ENCODE data around the gene LIMD2.
"Not testable (repeated sequence)": the region's sequence is repeated elsewhere in the genome, so short reads cannot be mapped to it uniquely, and the experiment has no call there.

Gene LIMD2

DNA sequence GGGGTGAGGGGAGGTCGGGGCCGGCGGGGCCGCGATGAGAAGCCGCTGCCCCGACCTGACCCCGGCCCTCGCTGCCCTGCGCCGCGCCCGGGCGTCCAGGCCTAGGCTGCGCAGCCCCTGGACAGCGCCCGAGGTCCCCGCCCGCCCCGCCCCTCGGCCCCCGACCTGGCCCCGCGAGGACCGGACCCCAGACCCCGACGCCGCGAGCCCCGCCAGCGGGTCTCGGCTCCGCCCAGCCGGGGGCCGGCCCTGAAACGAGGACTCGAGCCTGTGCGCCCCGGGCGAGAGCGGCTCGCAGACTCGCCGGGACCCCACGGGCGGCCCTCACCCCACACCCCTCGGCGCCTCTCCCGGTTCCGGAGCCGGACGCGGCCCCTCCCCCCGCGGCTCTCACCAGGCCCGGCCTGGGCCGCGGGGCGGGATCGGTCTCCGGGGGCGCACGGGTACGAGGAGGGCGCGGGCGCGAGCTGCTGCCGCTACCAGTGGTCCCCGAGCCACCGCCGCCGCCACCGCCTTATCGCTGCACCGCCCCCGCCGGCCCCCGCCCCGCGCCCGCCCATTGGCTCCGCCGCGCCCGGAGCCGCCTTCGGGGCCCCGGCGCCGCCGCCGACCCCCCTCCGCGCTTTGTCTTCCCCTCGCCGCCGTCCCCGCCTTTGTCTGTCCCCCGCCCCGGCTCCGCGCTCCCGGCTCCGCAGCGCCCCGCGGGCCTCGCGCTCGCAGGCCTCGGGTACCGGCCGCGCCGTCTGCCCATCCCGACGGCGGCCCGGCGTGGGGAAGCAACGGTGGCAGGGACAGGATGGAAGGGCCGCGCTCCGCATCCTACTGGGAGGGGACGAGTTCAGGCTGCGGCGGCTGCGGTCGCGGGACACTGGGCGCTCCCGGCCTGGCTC, at the start of gene LIMD2:
TSS of gene LIMD2 (minus strand) at position 488 of the 890 bp plus-strand sequence. CDS start 827 bp downstream, outside the sequence.
- no peak for DNase-seq (ENCODE audit: low read depth)
- TF ChIP-seq, protein P1, sequence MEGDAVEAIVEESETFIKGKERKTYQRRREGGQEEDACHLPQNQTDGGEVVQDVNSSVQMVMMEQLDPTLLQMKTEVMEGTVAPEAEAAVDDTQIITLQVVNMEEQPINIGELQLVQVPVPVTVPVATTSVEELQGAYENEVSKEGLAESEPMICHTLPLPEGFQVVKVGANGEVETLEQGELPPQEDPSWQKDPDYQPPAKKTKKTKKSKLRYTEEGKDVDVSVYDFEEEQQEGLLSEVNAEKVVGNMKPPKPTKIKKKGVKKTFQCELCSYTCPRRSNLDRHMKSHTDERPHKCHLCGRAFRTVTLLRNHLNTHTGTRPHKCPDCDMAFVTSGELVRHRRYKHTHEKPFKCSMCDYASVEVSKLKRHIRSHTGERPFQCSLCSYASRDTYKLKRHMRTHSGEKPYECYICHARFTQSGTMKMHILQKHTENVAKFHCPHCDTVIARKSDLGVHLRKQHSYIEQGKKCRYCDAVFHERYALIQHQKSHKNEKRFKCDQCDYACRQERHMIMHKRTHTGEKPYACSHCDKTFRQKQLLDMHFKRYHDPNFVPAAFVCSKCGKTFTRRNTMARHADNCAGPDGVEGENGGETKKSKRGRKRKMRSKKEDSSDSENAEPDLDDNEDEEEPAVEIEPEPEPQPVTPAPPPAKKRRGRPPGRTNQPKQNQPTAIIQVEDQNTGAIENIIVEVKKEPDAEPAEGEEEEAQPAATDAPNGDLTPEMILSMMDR (conservative IDR thresholded peaks at IDR 0.05; ENCODE audit: control insufficient read depth, insufficient read depth, low read depth, low read length) = no peak
- peak within 1 kb of the TSS; percentile 27 for H3K4me3 ChIP-seq (ENCODE audit: control insufficient read depth, low read depth, low read length)

DNA sequence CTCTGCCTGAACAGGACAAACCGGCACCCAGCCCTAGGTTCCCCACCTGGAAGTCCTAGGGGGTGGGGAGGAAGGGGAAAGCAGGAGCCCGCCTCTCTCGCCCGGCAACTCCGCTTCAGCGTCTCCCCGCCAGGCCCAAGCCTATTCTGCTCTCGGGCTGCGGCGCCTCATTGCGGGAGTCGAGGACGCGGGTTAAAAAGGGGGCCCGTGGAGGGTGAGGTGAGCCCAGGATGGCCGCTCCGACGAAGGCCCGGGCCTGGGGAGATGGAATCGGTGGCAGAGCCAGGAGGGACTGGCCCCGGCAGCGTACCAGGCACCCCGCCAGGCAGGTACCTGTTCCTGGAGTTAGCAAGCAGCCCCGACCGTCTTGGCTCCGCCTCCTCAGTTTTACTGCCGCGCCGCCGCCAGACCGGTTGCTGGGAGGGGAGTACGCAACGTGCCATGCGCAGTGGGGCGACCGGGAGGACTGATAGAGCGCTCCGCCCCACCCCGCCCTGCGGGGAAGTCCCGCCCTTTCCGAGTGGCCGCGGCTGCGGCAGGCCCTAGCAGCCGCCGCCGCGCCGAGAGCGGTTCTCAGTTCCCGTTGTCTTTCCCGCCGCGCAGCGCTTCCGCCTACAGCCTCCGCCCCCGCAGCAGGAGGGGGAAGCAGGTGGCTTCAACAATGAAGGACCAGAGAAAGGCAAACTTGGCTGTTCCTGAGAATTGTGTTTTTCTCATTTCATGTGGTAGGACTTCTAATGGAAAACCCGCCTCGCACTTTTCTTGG, 41.7 kb upstream of the LIMD2 start, which contains the start of gene STRADA:
TSS of gene STRADA (minus strand) at position 392 of the 766 bp plus-strand sequence. CDS start 13,430 bp downstream, outside the sequence.
- H3K4me3 ChIP-seq (ENCODE audit: control insufficient read depth, low read depth, low read length) = peak within 1 kb of the TSS; percentile 87
- peak; percentile 92 for DNase-seq (ENCODE audit: low read depth)
- TF ChIP-seq, protein P1 (conservative IDR thresholded peaks at IDR 0.05; ENCODE audit: control insufficient read depth, insufficient read depth, low read depth, low read length) = no peak

DNA sequence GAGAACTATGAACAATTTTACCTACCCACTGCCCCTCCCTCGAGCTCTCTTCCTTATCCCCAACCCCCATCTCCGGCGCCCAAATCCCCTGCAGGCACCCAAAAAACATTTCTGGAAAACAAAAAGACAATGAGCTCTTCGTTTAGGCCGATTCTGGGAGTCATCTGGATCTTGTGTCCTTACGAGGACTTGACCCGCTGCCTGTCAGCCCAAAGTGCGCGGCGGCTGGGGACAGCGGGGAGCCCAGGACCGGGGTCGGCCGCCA, 41.1 kb upstream of the LIMD2 start:
- DNase-seq (ENCODE audit: low read depth) = no peak
- H3K4me3 ChIP-seq (ENCODE audit: control insufficient read depth, low read depth, low read length) = peak overlapping the region; percentile 87
- TF ChIP-seq, protein P1 (conservative IDR thresholded peaks at IDR 0.05; ENCODE audit: control insufficient read depth, insufficient read depth, low read depth, low read length) = no peak

DNA sequence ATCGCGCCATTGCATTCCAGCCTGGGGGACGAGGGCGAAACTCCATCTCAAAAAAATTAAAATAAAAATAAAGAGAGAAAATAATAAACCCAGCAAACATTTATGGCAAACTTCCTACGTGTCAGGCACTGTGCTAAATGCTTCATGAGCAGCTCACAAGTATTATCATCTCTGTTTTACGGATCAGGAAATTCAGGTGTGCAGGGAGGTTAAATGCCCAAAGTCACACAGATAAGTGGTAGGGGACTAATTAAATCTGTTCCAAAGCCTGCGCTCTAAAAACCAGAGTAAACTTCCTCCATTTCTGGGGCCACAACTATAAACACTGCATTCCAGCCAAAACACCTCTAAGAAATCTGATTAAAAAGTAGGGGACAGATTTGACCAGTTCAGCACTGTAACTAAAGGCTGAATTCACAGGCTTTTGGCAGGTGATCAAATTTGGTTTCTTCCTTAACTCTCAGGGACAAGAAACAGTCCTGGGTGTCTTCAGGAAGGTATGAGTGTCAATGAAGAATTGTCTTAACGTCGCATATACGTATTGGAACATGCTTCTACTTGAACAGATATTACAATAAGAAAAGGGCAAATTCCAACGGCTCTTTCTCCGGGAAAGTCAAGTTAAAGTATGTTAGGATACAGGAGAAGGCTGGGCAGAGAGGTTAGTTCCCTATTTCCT, 40.7 kb upstream of the LIMD2 start:
- DNase-seq (ENCODE audit: low read depth) = peak; percentile 14

DNA sequence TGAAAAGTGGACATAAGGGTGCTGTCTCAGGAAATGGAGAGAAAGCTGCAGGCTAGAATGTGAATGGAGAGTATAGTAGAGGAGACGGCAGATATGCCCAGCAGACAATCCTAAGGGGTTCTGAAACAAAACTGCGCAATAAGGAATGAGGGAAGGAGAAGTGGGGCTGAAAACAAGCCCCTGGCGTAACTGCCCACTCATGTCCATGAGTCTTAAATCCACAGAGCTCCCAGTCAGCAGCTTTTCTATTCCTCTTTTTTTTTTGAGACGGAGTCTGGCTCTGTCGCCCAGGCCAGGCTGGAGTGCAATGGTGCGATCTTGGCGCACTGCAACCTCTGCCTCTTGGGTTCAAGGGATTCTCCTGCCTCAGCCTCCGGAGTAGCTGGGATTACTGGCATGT, 35.8 kb upstream of the LIMD2 start:
- TF ChIP-seq, protein P1 (conservative IDR thresholded peaks at IDR 0.05; ENCODE audit: control insufficient read depth, insufficient read depth, low read depth, low read length) = no peak
- no peak for DNase-seq (ENCODE audit: low read depth)
- H3K4me3 ChIP-seq (ENCODE audit: control insufficient read depth, low read depth, low read length) = no peak overlapping the region

More for the DNA sequence above, 40.7 kb upstream of the LIMD2 start:
- TF ChIP-seq, protein P1 (conservative IDR thresholded peaks at IDR 0.05; ENCODE audit: control insufficient read depth, insufficient read depth, low read depth, low read length) = no peak
- peak overlapping the region; percentile 87 for H3K4me3 ChIP-seq (ENCODE audit: control insufficient read depth, low read depth, low read length)

DNA sequence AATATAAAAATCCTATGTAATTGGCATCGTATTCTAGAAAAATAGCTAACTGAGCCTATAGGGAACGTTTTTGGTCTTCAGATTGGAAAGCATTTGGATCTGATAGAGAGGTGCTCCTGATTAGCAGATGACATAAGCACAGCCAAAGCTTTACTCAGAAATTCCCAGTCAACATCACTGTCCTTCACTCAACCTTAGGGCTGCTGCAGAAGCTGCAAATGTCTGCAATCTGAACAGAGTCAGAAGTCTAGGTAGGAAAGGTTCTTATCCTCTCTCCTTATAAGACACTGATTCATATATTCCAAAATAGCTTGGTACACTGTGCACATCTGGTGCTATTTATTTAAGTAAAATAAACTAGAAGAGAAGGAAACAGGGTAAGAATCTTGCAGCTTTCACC, 22.5 kb upstream of the LIMD2 start:
- H3K4me3 ChIP-seq (ENCODE audit: control insufficient read depth, low read depth, low read length) = no peak overlapping the region
- DNase-seq (ENCODE audit: low read depth) = no peak
- TF ChIP-seq, protein P1 (conservative IDR thresholded peaks at IDR 0.05; ENCODE audit: control insufficient read depth, insufficient read depth, low read depth, low read length) = no peak

DNA sequence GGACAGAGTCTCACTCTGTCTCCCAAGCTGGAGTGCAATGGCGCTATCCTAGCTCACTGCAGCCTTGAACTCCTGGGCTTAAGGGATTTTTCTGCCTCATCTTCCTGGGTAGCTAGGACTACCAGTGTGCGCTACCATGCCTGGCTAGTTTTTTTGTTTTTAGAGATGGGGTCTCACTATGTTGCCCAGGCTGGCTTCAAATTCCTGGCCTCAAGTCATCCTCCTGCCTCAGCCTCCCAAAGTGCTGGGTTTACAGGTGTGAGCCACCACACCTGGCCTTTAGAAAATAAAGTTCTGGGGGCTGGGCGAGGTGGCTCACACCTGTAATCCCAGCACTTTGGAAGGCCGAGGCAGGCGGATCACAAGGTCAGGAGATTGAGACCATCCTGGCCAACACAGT, 20.3 kb upstream of the LIMD2 start:
- not testable (repeated sequence) for DNase-seq (ENCODE audit: low read depth); H3K4me3 ChIP-seq (ENCODE audit: control insufficient read depth, low read depth, low read length)
